IMR-90 (cell line): ENCODE results near the gene CD79B. TPM values are rescaled to one million over a fixed set of nuclear protein-coding genes. Genes with fewer than 3 reads are reported as not detected.
"Not testable (repeated sequence)": the region's sequence is repeated elsewhere in the genome, so short reads cannot be mapped to it uniquely, and the experiment has no call there.

Source experiments
- ATAC-seq: fragments of 200-7000 bp; cut with Tn5 transposase; 2 replicates; pipeline ENCODE4 v1.9.1; 2020; ENCODE audit warnings: low read depth, mild to moderate bottlenecking, moderate library complexity
- BruUV-seq: library from RNA; stranded (reverse); fragments of 400-500 nt; replicated peaks from 2 replicates; lab custom pipeline; 2021; lab: Mats Ljungman, UMichigan
- CTCF ChIA-PET: fragments of 300-600 bp; formaldehyde crosslinking; extraction: SDS; loops from one replicate; lab custom pipeline; 2021; ENCODE audit warnings: antibody characterized with exemption; lab: Yijun Ruan, JAX
- POLR2A ChIA-PET: fragments of 300-600 bp; sonication (Branson Sonifier 250); formaldehyde crosslinking; loops from one replicate; lab custom pipeline; 2022; ENCODE audit warnings: antibody characterized with exemption; ENCODE audit not compliant: unreplicated experiment; lab: Charles Lee
- DNase-seq: peaks from one replicate; pipeline ENCODE4 v3.0.0; 2013
- H2AFZ ChIP-seq: replicated peaks from 2 replicates; pipeline ENCODE3; 2013; ENCODE audit warnings: low read length, mild to moderate bottlenecking; ENCODE audit not compliant: poor library complexity
- H2AK5ac ChIP-seq: 2 replicates; pipeline ENCODE4 v1.6.1; 2013; ENCODE audit warnings: low read depth, low read length, inconsistent platforms
- H2AK9ac ChIP-seq: replicated peaks from 2 replicates; pipeline ENCODE3; 2013; ENCODE audit warnings: mild to moderate bottlenecking, low read depth, low read length, moderate library complexity; ENCODE audit not compliant: poor library complexity
- H2BK120ac ChIP-seq: 2 replicates; pipeline ENCODE4 v1.6.1; 2013; ENCODE audit warnings: low read depth, low read length, inconsistent platforms
- H2BK15ac ChIP-seq: 3 replicates; pipeline ENCODE4 v1.6.1; 2013; ENCODE audit warnings: low read depth, low read length, inconsistent platforms
- H2BK20ac ChIP-seq: 2 replicates; pipeline ENCODE4 v1.6.1; 2013; ENCODE audit warnings: low read depth, mild to moderate bottlenecking, inconsistent platforms, low read length, moderate library complexity
- H2BK5ac ChIP-seq: 2 replicates; pipeline ENCODE4 v1.6.1; 2013; ENCODE audit warnings: mild to moderate bottlenecking, low read depth, low read length, inconsistent platforms; ENCODE audit not compliant: poor library complexity, severe bottlenecking
- H3K14ac ChIP-seq: replicated peaks from 2 replicates; pipeline ENCODE4 v1.6.1; 2013; ENCODE audit warnings: low read depth, low read length, inconsistent platforms
- H3K18ac ChIP-seq: 2 replicates; pipeline ENCODE4 v1.6.1; 2013; ENCODE audit warnings: low read depth, low read length, control low read depth
- H3K23ac ChIP-seq: 2 replicates; pipeline ENCODE4 v1.6.1; 2013; ENCODE audit warnings: low read depth, low read length, inconsistent platforms
- H3K27ac ChIP-seq: 2 replicates; pipeline ENCODE4 v1.5.1; 2013; ENCODE audit warnings: mild to moderate bottlenecking, control low read depth, low read length; ENCODE audit not compliant: insufficient read depth
- H3K27me3 ChIP-seq: 2 replicates; pipeline ENCODE4 v1.6.1; 2013; ENCODE audit warnings: low read length; ENCODE audit not compliant: control insufficient read depth, insufficient read depth
- H3K36me3 ChIP-seq: 2 replicates; pipeline ENCODE4 v1.6.1; 2013; ENCODE audit warnings: low read length, mixed read lengths; ENCODE audit not compliant: control insufficient read depth, insufficient read depth
- H3K4ac ChIP-seq: 2 replicates; pipeline ENCODE4 v1.6.1; 2013; ENCODE audit warnings: low read depth, low read length, inconsistent platforms
- H3K4me1 ChIP-seq: 2 replicates; pipeline ENCODE4 v1.6.1; 2013; ENCODE audit warnings: low read length, mixed read lengths; ENCODE audit not compliant: control insufficient read depth, insufficient read depth
- H3K4me2 ChIP-seq: 2 replicates; pipeline ENCODE4 v1.6.1; 2013; ENCODE audit warnings: low read depth, mild to moderate bottlenecking, control low read depth, low read length, moderate library complexity
- H3K4me3 ChIP-seq: 2 replicates; pipeline ENCODE4 v1.5.1; 2013; ENCODE audit warnings: low read depth, mild to moderate bottlenecking, control low read depth, low read length, moderate library complexity; ENCODE audit not compliant: insufficient read depth
- H3K56ac ChIP-seq: 2 replicates; pipeline ENCODE4 v1.6.1; 2013; ENCODE audit warnings: low read length, inconsistent platforms; ENCODE audit not compliant: insufficient read depth; ENCODE audit errors: extremely low read depth
- H3K79me1 ChIP-seq, 2 experiments: 2 replicates each; pipeline ENCODE4 v1.6.1; 2013; ENCODE audit warnings: low read length in 2 of 2, inconsistent platforms in 1 of 2, low read depth in 1 of 2
- H3K9ac ChIP-seq: 2 replicates; pipeline ENCODE4 v1.6.1; 2013; ENCODE audit warnings: low read depth, low read length, control low read depth
- H3K9me1 ChIP-seq: 2 replicates; pipeline ENCODE4 v1.6.1; 2013; ENCODE audit warnings: low read length, inconsistent platforms; ENCODE audit not compliant: insufficient read depth
- H3K9me3 ChIP-seq: 2 replicates; pipeline ENCODE4 v1.6.1; 2013; ENCODE audit warnings: low read length; ENCODE audit not compliant: control insufficient read depth, insufficient read depth
- H4K20me1 ChIP-seq: 2 replicates; pipeline ENCODE4 v1.6.1; 2013; ENCODE audit warnings: low read length, inconsistent platforms; ENCODE audit not compliant: insufficient read depth
- H4K5ac ChIP-seq: 2 replicates; pipeline ENCODE4 v1.6.1; 2013; ENCODE audit warnings: mild to moderate bottlenecking, low read depth, low read length, control low read depth
- H4K8ac ChIP-seq, 2 experiments: 2 replicates each; pipeline ENCODE4 v1.6.1; 2013; ENCODE audit warnings: low read depth in 2 of 2, low read length in 2 of 2, control low read depth in 1 of 2, inconsistent platforms in 1 of 2
- H4K91ac ChIP-seq: 2 replicates; pipeline ENCODE4 v1.6.1; 2013; ENCODE audit warnings: low read depth, low read length, inconsistent platforms; ENCODE audit not compliant: insufficient read depth
- WGBS, 2 experiments: methylation state at CpG; one replicate each; pipeline versions ENCODE4 v1.1.5 to v1.1.7; 2013; ENCODE audit warnings: missing lambda C conversion rate in 2 of 2; ENCODE audit not compliant: insufficient read length in 1 of 2; ENCODE audit errors: extremely low coverage in 2 of 2; 5-methylcytosine and 5-hydroxymethylcytosine counted together
- dilution Hi-C: fragments of 300-500 bp; cut with HindIII; formaldehyde crosslinking; loops from one replicate; pipeline ENCODE4 v1.14.3; 2018; ENCODE audit warnings: low sequenced_read_pairs; ENCODE audit not compliant: unreplicated experiment
- in situ Hi-C: fragments of 300-500 bp; cut with MboI; formaldehyde crosslinking; loops from 3 replicates; pipeline ENCODE4 v1.14.3; 2019; ENCODE audit warnings: low sequenced_read_pairs, inconsistent platforms, mixed read lengths
- intact Hi-C: fragments of 100-400 bp; cut with micrococcal nuclease; formaldehyde crosslinking; loops from 2 replicates; pipeline ENCODE4 v1.10.0; 2022
- polyA plus RNA-seq, 3 experiments: library from polyadenylated mRNA; depleted of rRNA; stranded (reverse); fragments of >200 nt; gene quantifications; 2 replicates each; pipeline ENCODE4 v1.2.3, GENCODE V29; 2012; ENCODE audit warnings: low replicate concordance in 1 of 3
- total RNA-seq: library from RNA; depleted of rRNA; stranded (reverse); fragments of >200 nt; gene quantifications from 2 replicates; pipeline ENCODE4 v1.2.3, GENCODE V29; 2012

Gene CD79B
- total and polyA plus RNA-seq, 2 of the 4 experiments (the other 2 are of a cell fraction), result not detected

GRCh38 chr17:63898899-63899798, 33.0 kb downstream of the CD79B start:
- H4K91ac ChIP-seq, H3K18ac ChIP-seq, H3K23ac ChIP-seq, intact Hi-C loops, H3K27ac ChIP-seq, H3K14ac ChIP-seq, H2AFZ ChIP-seq, dilution Hi-C loops, BruUV-seq, H2BK5ac ChIP-seq, H2BK15ac ChIP-seq, POLR2A ChIA-PET, H4K20me1 ChIP-seq, H3K9ac ChIP-seq, H4K5ac ChIP-seq, H2AK5ac ChIP-seq, H3K4me1 ChIP-seq, H3K36me3 ChIP-seq, H3K4ac ChIP-seq, H2BK20ac ChIP-seq, H3K9me3 ChIP-seq, H2BK120ac ChIP-seq, H4K8ac ChIP-seq, in situ Hi-C loops, H3K4me3 ChIP-seq, H3K56ac ChIP-seq, H2AK9ac ChIP-seq, H3K9me1 ChIP-seq, H3K79me1 ChIP-seq, H3K4me2 ChIP-seq: not testable (repeated sequence)
- CTCF ChIA-PET, result interaction anchor here (0.8 kb wide), 1 partner anchor 20 kb away, joined by 3 read pairs; no protein-coding TSS in a partner anchor
- DNase-seq (peak; percentile 7), ATAC-seq (0 out of 2 replicates have a peak, but pooled peaks have one; percentile 14)
- peaks cover 25% of the 10 kb centered on the region for H3K27me3 ChIP-seq
- 100% methylated on average over 1 of the region's 6 CpGs; no CpG with 5 or more reads in 1 of the 2 experiments for WGBS, 2 experiments

- POLR2A ChIA-PET, result interaction anchor here (0.6 kb wide), 1 partner anchor 249 kb away, joined by 6 read pairs; no protein-coding TSS in a partner anchor
- ATAC-seq, in situ Hi-C loops: not testable (repeated sequence)
Observed at GRCh38 chr17:63896524-63897354, 35.4 kb downstream of the CD79B start, which contains the start of gene CSH1. CSH1 (minus strand) TSS chr17:63896574; CDS start chr17:63896511, 63 bp downstream.

More at GRCh38 chr17:63896524-63897354, 35.4 kb downstream of the CD79B start, which contains the start of gene CSH1:
- BruUV-seq, H2AK9ac ChIP-seq, H4K91ac ChIP-seq, H4K20me1 ChIP-seq, H4K5ac ChIP-seq, H3K27ac ChIP-seq, H4K8ac ChIP-seq, CTCF ChIA-PET, H2AFZ ChIP-seq, H3K36me3 ChIP-seq, H3K9ac ChIP-seq, H2AK5ac ChIP-seq, H2BK120ac ChIP-seq, H3K23ac ChIP-seq, H2BK20ac ChIP-seq, intact Hi-C loops, dilution Hi-C loops, H2BK5ac ChIP-seq, H3K79me1 ChIP-seq, H3K18ac ChIP-seq, H3K4ac ChIP-seq, H3K4me2 ChIP-seq, H3K4me1 ChIP-seq, DNase-seq, H3K9me3 ChIP-seq, H3K4me3 ChIP-seq, H3K14ac ChIP-seq, H2BK15ac ChIP-seq, H3K9me1 ChIP-seq, H3K56ac ChIP-seq: not testable (repeated sequence)
- no CpG with 5 or more reads among the region's 14 CpGs for WGBS, 2 experiments
- peaks cover 19% of the 10 kb centered on the region for H3K27me3 ChIP-seq
